Measurements from ENCODE around the gene DAPK3.

GRCh38 chr19:4016903-4017638, 46.2 kb upstream of the DAPK3 start:
- TF ChIP-seq MYC (IDR thresholded peaks at IDR 0.05; ENCODE audit: borderline replicate concordance, low read length) (no peak), RFX5 (IDR thresholded peaks at IDR 0.05) (no peak)
